ENCODE measurements around the gene DLL1. TPM values are rescaled to one million over a fixed set of nuclear protein-coding genes. Genes with fewer than 3 reads are reported as not detected.

DLL1 gene
- total and polyA plus RNA-seq, 8 donors: 10.8 to 21.6 (median 15.3) TPM

DNA sequence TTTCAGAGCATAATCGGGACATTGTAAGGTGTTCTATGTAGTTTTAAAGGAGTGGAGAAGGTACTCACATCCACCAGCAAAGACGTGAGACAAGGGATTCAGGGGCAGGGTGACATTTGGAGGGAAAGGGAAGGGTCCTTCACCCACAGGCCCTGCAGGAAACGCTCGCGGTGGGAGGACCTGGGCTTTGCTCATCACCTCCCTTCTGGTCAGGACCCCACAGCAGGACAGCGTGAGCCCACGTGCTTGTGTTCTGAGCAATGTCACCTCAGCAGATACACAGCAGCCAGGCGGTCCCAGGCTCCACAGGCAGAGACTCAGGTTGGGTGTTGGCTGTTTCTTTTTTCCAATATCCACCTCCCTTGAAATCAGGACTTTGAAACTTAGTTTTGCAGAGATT lies 27.5 kb downstream of the DLL1 start:
- WGBS, 2 donors: 93 to 96% methylated on average over 8 of the region's 8 CpGs
- Histone ChIP-seq H3K27ac (no peak overlapping the region), H3K4me1 (peaks cover 11 to 13% (median 11%) of the 10 kb centered on the region in 3 donors), H3K9me3 (no peaks in the 10 kb centered on the region), H3K27me3 (no peaks in the 10 kb centered on the region), H3K36me3 (no peaks in the 10 kb centered on the region), H3K4me3 (no peak overlapping the region)
- no peak for FAIRE-seq
- no peak for ATAC-seq
- TF ChIP-seq, protein P1, sequence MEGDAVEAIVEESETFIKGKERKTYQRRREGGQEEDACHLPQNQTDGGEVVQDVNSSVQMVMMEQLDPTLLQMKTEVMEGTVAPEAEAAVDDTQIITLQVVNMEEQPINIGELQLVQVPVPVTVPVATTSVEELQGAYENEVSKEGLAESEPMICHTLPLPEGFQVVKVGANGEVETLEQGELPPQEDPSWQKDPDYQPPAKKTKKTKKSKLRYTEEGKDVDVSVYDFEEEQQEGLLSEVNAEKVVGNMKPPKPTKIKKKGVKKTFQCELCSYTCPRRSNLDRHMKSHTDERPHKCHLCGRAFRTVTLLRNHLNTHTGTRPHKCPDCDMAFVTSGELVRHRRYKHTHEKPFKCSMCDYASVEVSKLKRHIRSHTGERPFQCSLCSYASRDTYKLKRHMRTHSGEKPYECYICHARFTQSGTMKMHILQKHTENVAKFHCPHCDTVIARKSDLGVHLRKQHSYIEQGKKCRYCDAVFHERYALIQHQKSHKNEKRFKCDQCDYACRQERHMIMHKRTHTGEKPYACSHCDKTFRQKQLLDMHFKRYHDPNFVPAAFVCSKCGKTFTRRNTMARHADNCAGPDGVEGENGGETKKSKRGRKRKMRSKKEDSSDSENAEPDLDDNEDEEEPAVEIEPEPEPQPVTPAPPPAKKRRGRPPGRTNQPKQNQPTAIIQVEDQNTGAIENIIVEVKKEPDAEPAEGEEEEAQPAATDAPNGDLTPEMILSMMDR (IDR thresholded peaks at IDR 0.05): no peak
- intact Hi-C loops (cut with DNase I): no loop called here
- DNase-seq: no peak

DNA sequence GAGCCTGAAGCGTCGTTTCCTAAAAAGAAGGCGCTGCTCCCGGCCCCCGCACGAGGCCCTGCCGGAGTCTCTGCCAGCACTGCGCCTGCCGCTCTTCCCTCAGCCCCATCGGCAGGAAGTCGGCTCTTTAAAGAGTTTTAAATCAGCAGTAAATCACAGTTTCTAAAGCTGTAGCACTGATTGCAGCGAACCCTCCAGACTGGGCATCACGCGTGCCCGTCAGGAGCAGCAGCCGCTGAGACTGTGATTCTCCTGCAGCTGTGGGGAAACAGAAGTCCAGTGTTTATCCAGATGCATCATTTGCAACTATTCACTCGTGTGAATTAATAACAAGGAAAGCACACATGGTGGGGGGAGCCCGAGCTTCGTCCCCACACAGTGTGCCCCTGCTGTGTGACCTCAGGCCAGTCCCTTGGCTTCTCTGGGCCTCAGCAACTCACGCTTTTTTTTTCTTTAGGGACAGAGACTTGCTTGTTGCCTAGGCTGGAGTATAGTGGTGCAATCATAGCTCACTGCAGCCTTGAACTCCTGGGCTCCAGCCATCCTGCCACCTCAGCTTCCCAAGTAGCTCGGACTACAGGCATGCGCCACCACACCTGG lies 28.3 kb downstream of the DLL1 start:
- Histone ChIP-seq H3K27ac (no peak overlapping the region), H3K4me1 (peaks cover 7 to 13% (median 11%) of the 10 kb centered on the region in 3 donors), H3K4me3 (no peak overlapping the region), H3K9me3 (no peaks in the 10 kb centered on the region), H3K27me3 (no peaks in the 10 kb centered on the region), H3K36me3 (no peaks in the 10 kb centered on the region)
- ATAC-seq: no peak
- TF ChIP-seq, protein P1 (IDR thresholded peaks at IDR 0.05): no peak
- DNase-seq: no peak
- 79% methylated on average over 22 of the region's 22 CpGs for WGBS, 2 donors
- intact Hi-C loops (cut with DNase I): no loop called here
- no peak for FAIRE-seq

DNA sequence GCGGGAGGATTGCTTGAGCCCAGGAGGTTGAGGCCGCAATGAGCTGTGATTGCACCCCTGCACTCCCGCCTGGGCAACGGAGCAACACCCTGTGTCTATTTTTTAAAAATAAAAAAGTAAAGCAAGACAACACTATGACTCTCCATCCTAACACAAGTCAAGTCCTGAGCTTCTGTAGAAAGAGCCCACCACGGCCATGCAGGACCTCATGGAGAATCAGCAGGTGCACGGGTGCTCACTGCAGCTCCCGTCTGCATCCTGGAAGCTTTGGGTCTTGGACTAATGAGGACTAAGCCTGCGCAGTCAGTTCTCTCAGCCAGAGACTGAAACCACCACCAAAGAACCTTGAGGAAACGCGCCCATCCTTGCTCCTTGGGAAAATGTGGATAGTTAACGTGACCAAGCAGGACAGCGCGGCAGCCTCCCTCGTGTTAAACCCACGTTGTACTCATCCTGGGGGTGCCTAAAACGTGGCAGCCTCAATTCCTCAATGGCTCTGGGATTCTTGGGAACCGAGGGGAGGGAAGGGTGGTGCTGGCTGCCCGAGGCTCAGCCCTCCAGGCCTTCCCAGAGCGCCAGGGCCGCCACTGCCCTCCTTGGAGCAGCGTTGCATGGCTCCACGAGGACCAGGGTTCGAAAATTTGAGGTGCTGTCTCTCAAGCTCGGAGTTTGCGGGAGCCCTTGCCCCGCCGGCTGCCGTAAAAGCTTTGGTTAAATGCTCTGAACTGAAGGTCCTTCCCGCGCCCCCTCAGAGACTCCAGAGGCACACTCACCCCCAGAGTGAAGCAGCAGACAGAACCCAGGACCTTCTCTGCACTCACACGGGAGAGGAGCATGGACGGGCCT lies 29.0 kb downstream of the DLL1 start:
- TF ChIP-seq, protein P1 (IDR thresholded peaks at IDR 0.05): no peak
- Histone ChIP-seq H3K4me1 (peaks cover 6 to 13% (median 11%) of the 10 kb centered on the region in 3 donors), H3K4me3 (no peak overlapping the region), H3K36me3 (no peaks in the 10 kb centered on the region), H3K9me3 (no peaks in the 10 kb centered on the region), H3K27ac (no peak overlapping the region), H3K27me3 (no peaks in the 10 kb centered on the region)
- intact Hi-C loops (cut with DNase I): no loop called here
- 92% methylated on average over 31 to 32 of the region's 32 CpGs for WGBS, 2 donors
- no peak for ATAC-seq
- DNase-seq: peak in 1 of 6 donors; percentile 30
- FAIRE-seq: no peak

DNA sequence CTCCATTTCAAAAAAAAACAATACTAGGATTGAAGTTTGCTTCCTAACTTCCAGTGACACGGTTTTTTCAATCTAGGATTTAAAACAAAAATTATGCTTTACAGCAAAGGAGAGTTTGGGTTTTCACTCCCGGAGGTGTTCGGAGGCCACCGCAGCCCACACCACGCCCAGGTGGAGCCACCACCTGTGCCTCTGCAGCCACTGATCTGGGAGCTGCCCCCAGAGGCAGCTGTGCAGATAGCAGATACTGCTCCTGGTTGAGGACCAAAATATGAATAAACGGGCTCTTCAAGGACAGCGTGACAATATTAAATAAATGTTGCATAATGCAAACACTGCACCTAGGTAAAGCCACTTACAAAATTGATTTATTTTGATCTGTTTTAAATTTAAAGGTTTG lies 30.2 kb downstream of the DLL1 start:
- no peaks in the 10 kb centered on the region for H3K36me3 ChIP-seq
- FAIRE-seq (no peak), ATAC-seq (peak; percentile 51 to 76 (median 70)), DNase-seq (peak in 3 of 6 donors; percentile 59 to 68 (median 61))
- H3K27ac ChIP-seq: no peak overlapping the region
- intact Hi-C loops (cut with DNase I): no loop called here
- TF ChIP-seq, protein P1 (IDR thresholded peaks at IDR 0.05): peak in 2 of 4 donors; percentile 23 to 25
- H3K4me1 ChIP-seq: peaks cover 6 to 11% (median 10%) of the 10 kb centered on the region in 3 donors
- H3K27me3 ChIP-seq: no peaks in the 10 kb centered on the region
- no peak overlapping the region for H3K4me3 ChIP-seq
- 16 to 21% methylated on average over 7 of the region's 7 CpGs for WGBS, 2 donors
- no peaks in the 10 kb centered on the region for H3K9me3 ChIP-seq
